Measurements from ENCODE around the gene IGFN1.

The IGFN1 gene

DNA sequence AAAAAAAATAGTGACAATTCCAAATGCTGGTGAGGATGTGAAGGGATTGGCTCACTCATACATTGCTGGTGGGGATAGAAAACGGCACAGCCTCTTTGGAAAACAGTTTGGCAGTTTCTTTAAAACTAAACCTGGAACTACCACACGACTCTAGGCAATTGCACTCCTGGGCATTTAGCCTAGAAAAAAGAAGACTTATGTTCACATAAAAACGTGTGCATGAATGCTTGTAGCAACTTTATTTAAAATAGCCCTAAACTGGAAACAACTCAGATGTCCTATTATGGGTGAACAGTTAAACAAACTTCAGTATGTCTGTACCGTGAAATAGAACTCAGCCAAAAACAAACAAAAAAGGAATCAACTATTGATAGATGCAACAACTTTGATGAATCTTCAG lies 26.9 kb upstream of the IGFN1 start:
- no peak for DNase-seq

DNA sequence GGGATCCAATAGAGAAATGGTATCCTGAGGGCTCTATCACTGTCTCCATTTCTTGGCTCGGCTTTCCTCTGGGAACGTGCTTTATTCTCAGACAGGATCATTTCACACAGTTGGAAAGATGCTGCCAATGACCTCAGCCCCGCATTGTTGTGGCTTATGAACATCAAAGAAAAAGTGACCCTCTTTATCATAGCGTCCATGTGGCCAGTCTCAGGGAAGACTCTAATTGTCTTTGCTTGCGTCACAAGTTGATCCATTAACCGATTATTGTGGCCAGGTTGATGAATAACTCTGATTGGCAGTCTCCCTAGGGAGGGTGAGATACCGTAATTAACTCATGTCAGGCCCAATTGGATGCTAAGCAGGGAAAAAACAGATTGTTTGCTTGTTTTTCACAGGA lies 26.0 kb upstream of the IGFN1 start:
- DNase-seq: no peak

DNA sequence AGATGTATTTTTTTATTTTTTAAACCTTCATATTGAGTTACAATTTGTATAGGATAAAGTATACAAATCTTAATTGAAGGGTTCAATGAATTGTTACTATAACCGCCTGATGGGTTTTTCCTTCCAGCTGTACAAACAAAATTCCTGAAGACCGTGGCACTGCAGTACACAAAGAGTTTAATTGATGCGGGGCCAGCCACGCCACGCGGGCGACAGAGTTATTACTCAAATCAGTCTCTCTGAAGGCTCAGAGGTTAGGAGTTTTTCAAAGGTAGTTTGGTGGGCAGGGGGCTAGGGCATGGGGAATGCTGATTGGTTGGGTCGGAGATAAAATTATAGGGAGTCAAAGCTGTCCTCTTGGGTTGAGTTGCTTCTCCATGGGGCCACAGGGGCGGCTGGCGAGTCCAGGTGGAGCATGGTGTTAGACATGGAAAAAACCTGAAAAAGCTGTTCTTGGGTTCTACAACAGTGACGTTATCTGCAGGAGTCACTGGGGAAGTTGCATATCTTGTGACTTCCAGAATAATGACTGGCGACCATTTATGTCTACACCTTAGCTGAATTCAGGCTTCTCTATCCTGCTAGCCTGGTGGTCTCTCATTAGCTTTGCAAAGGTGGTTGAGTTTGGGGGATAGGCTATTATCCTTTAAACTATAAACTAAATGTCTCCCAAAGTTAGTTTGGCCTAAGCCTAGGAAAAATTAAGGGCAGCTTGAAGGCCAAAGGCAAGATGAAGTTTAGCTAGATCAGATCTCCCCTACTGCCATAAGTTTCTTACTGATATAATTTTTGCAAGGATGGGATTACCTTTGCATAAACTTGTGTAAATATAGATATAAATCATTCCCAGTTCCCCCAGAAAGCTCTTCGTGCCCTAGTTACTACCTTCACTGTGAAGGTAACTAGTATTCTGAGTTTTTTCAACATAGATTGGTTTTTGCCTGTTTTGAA lies 23.3 kb upstream of the IGFN1 start:
- DNase-seq: peak; percentile 38 to 70

DNA sequence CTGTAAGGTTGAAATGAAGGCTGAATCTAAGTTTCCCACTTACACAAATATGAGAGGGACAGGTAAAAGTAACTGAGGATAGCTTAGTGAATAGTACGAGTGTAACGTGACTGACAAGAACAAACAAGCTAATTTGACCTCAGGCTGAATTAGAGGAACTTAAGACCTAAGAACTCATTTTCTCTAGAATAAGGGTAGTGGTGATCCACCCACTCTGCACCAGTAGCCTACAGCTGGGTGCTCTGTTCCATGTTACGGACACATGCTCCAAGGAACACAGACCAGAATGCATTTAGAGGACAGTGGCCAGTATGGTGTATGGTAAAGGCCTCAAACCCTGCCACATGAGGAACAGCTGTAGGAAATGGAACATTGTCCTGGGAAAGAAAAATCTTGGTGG lies 21.4 kb upstream of the IGFN1 start:
- no peak for DNase-seq

DNA sequence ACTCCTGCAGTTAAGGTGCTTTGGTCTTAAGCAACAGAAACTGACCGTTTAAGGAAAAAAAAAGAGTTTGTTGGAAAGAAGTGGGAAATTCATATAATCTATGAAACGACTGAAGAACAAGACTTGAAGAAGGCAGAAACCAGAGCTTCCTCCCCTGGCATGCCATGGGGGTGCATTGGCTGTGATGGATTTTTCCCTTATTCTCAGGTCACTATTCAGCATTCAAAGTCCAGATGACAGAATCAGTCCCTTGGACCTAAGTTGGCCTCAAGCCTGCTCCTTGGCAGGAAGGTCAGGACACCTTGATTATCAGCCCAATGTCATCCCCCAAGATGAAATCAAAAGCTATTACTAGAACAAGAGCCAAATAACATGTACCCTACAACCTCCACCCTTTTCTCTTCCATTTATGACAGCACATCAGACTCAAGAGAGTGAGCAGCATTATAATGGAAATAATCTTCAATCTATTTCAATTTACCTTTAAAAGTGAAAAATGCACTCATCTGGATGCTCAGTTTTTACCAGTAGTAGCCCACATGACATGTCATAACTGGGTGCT lies 20.6 kb upstream of the IGFN1 start:
- no peak for DNase-seq

DNA sequence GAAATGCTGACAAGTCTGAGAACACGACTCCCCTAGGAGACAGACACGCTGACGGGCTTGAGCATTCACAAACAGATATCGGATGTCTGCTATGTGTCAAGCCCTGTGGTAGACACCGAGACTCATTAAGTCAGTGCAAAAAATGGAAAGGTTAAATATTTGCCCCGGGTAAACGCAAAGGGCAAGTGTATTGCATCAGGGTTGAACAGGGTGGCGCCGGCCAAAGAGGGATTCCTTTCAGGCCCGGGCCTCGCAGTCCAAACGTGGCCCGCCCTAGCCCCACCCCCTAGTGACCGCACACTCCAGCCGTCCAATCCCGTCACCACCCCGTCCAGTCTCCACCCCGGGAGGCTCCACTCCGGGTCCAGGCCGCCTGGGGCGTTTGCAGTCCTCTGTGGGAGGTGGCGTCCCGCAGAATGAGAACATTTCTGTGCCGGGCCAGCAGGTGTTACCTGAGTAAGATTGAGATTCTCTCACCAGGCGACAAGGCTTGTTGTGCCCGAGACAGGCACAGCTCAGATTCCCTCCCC lies 20.0 kb upstream of the IGFN1 start:
- DNase-seq: peak; percentile 88 to 92

DNA sequence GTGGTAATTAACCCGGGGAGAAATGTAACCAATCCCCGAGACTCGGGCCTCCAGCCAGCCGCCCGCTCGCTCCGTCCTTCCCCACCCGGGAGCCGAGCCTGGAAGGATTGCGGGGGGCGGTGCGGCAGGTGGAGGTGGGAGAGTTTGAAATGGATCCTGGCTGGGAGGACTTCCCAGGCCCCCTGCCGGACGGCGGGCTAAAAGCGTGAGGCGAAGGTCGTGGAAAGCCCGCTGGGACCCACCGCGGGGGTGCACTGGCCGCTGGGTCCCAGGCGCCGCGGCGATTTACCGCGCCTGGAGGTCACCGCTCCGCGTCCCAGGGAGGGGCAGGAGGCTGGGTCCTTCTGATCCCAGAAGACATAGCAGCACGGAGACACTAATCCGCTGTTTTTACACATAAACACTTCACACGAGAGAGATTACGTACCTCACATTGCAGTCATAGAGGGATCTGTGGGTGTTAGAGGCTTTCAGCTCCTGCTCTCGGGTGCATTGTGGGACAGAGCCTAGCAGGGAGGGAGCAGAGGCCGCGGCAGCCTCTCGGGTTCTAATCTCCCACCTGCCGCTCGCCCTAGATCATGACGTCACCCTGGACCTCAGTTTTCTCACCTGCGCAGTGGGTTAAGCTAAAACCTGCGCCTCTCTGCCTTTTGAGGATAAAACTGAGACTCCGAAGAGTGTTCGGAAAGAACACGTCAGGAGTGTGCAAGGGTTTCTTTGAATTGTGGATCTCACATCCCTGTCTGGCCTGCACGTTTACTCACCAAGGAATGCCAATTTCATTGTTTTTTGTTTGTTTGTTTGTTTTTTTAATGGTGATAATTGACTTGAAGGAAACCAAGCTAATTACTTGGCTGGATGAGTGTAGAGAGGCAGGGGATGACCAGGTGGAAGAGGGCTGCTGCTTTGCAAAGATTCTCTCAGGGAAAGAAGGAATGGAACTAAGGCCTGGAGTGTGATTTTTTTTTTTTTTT lies 19.3 kb upstream of the IGFN1 start:
- DNase-seq: peak; percentile 50 to 90

DNA sequence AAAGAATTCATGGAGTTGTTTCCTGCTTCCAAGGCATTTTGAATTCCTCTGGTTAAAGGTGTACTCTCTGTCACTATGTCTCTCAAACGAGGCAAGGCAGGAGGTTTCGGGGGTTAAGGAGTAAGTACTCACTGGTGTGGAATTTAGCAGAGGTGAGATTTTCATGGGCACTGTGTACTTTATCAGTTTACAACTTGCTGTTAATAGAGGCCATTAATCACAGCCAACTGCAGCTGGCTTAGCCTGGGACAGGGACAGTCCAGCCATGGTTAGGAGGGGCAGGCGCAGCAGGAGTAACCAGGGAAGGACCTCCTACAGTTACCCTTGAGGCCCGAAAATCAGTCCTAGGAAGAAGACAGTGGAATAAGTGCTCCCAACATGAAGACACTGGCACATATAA lies 18.3 kb upstream of the IGFN1 start:
- no peak for DNase-seq

DNA sequence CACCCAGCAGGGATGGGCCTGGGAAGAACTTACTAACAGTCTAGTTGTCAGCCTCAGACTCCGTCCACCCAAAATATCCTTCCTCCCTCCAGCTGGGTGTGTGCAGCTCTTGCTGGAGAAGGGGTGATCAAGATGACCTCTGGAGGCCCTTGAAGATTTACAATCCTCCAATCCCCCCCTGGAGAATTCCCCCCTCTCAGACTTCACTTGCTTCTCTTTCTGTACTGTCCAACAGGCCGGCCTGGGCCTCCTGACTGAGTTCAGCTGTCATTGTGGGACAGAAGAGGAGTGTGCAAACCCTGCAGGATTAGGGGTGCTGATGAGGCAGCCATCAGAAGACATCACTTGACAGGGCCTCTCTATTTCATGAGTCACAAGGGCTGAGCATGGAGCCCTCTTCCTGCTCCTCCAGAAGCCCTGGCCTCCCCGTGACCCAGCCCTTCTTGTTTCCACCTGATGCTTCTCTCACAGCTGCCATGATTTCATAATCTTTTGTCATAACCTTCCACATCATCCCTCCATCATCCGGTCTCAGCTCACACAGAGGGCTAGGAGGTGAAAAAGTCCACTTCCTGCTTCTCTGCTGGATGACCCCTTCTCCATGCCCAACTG lies 17.5 kb upstream of the IGFN1 start:
- no peak for DNase-seq

DNA sequence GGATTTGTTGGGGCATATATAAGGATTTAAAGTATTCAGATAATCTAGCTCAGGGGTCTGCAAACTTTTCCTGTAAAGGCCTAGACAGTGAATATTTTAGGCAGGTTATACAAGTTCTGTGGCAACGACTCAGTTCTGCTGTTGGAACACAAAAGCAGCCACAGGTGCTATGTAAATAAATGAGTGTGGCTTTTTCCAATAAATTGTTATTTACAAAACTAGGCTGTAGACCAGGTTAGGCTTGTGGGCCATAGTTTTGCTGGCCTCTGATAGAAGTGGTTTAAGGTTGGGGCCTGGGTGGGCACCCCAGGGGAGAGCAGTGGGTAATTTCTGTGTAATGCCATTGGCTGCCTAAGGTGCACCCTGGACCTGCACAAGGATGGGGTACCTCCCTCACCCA lies 16.9 kb upstream of the IGFN1 start:
- DNase-seq: no peak

DNA sequence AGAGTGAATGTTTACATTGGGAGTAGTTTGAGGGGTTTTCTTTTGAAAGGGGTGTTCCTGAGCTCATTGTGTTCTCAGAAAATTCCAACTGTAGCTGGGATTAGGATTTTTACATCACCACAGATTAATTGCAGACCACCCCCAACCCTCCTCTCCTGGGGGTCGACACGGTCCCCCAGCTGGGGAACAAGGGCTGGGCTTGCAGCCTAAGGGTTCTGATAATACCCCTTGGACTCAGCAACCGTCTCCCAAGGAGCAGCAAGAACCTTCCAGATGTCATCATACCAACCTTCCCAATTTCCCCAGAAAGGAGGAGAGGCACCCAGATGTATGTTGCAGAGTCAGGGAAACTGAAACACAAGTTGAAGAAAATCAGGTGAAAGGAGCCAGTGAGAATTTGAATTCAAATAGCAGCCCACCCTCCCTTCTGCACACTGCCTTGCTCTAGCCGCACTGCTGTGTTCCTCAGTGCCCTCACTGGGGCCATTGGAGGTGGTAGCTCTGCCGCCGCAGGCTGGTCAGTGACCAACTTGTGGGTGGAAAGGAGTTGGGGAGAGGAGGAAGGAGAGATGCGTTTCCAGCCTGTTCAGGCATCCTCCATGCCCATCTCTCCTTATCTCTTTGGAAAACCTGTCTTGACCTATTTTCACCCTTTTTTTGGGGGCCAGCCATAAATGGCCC lies 14.7 kb upstream of the IGFN1 start:
- DNase-seq: no peak

DNA sequence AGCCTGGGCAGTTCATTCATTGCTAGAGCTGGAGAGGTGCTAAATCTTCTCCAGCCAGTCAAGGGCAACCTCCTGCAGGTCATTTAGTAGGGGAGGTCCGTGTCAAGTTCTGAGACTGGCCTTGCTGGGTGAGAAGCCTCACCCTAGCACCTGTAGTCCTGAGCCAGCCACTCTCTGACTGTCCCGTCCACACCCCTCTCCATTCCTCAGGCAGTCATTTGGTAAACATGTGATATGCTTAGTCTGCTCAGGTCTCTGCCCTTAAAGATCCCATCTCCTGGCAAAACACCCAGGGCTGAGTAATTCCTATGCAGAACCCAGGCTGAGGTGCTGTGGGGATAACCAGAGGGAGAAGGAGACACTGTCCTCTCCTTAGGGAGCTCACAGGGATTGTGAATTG lies 13.7 kb upstream of the IGFN1 start:
- no peak for DNase-seq

DNA sequence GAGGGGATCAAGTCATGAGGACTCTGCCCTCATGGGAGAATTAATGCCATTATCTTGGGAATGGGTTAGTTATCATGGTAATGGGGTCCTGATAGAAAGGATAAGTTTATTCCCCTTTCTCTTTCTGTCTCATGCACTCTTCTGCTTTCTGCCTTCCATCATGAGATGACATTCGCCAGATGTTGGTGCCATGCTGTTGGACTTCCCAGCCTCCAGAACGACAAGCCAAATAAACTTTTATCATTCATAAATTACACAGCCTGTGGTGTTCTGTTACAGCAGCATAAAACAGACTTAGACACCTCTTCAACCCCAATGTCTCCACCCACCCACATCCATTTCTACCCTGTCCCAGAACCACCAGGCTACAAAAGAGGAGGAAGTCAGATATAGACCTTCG lies 11.9 kb upstream of the IGFN1 start:
- DNase-seq: no peak

DNA sequence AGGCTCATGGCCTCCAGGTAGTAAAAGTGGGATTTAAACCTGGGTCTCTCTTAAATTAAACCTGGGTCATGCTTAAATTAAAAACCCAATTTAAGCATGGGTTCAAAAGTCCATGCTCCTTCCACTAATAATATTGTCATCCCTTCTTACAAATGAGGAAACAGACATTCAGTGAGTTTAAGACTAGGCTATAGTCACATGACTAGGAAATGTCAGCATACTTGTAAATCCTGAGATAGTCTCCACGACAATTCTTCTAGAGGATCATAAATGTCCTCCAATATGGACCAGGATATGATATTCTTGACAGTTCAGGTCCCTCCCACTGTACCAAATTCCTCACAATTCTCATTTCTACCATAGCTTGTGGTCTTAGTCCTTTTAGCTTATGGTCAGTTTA lies 10.5 kb upstream of the IGFN1 start:
- DNase-seq: no peak

DNA sequence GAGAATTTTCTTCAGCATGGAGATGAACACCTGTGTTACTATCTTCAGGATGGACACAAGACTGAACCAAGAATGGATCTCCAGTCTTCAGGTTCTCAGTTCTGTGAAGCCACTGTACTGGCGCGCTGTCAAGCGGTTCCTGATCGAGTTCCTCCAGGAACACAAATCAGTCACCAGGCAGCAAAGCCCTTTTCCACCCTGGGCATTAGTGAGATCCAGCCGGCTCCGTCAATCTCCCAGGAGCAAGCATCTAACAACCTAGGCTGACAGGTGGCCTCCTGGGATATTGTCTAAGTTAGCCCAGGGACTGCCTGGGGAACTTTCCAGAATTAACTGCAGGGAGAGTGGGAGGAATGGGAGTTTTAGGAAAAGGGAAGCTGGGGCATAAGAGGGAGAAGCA lies 9.7 kb upstream of the IGFN1 start:
- no peak for DNase-seq

DNA sequence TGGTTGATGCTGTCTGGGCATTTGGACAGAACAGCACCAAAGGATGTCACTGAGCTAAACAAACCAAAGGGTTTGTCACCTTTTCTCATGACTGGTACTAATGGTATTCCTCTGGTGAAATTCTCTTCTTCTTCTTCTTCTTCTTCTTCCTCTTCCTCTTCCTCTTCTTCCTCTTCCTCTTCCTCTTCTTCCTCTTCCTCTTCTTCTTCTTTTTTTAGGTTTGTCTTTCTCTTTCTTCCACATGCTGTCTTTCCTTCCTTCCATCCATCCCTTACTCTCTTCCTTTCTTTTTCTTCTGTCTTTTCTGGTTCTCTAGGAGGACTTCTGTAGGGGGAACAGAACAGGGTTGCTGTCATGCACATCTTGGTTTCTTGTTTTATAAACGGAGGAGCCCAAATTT lies 9.3 kb upstream of the IGFN1 start:
- no peak for DNase-seq

DNA sequence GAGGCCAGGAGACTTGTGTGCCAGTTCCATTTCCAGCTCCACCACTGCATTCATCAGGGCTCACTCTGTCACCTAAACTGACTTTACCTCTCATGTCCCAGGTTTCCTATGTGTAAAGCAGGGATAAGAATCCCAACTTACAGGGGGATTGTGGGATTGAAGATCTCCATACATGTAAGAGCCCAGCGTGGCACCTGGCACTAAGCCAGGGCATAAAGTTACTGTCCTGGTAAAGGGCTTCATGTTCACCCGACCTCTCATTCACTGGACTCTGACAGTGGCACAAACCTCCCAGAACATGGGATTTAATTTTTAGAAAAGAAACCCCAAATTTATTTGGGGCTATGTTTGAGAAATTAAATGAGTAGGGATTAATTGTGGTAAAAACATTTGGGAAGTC lies 8.9 kb upstream of the IGFN1 start:
- no peak for DNase-seq

DNA sequence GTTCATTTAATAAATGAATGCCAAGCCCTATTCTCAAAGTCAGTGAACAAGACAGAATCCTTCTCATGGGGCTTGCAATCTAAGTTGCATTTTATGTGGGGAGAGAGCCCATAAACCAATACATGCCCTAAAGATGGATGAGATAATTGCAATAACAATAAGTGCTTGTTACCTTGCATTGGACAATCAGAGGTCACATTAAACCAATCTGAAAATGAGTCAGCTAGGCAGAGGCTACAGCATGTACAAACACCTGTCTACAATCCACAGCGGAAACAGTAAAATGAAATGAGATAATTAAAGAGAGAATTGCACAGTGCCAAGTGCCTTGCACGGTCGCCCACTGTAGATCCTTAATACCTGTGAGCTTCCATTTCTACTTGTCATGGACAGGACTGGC lies 7.4 kb upstream of the IGFN1 start:
- no peak for DNase-seq

DNA sequence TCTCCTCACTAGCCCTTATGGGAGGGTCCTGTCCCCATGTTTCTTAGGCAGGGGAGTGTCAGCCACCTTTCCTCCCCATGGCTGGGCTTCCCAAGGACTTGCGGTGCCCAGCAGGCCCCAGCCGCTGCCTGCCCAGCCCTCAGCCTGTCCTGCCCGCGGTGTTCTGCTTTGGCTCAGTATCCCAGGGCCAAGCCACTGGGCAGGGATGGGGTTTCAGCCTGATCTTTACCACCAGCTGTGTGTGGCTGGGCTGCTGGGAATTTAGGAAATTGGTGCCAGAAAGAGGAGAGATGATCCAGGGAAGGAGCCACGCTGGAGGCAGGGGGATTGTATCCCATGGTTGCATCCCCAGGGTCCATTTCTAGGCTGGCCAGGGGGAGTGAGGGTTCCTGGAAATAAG lies 6.9 kb upstream of the IGFN1 start:
- no peak for DNase-seq

DNA sequence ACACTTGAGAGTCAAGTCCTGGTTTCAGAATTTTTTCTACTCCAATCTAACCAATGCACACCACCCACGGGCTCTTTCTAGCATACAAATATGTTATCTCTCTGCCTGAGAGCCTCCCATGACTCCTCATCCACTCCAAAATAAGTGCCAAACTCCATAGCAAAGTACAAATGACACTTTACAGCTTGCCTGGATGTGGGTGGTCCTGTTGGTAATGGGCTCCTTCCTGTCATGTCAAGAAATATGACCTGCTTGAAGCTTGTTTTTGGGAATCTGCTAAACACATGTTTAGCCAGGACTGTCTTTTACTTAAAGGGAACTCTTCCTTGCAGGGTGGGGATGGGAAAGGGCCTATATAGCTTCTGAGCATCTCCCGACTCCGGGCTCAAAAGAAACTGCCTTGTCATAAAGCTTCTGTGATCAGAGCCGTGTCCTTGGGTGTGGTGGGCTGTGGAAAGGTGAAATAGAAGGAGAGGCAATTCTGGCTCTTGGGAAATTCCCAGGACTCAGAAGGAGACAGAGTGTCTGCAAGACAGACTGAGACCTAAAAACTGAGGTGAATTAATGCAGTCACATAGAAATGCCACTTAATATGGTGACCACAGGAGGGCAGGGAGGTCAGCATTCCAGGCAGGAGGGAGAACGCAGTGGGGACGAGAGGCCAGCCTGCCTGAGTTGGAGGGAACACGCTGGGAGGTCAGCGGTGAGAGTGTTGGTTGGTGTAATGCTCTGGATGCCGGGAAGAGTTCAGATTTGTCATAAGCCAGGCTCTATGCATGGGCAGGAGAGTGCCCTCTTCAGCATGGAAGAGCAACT lies 6.1 kb upstream of the IGFN1 start:
- peak; percentile 2 to 48 for DNase-seq

DNA sequence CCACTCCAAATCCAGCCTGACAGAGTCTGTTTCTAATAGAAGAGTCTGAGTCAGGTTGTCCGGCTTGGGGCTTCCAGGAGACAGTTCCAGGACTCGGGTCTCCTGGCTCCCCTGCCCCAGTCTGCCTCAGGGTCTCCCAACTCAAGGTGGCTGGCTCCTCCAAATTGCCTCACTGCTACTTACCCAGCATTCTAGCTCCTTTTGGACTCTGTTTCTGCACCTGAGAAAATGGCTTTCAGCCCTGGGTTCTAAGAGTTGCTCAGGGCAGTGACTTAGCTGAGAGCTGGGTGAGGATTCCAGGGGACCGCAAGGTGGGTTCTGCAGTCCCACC lies 5.5 kb upstream of the IGFN1 start:
- DNase-seq: no peak
